ENCODE results near the gene HUS1. TPM values are rescaled to one million over a fixed set of nuclear protein-coding genes. Genes with fewer than 3 reads are reported as not detected.

HUS1 gene
- total and polyA plus RNA-seq, 2 of the 13 experiments (the other 11 are each of a cell fraction or from before 2014, with no cell fraction given): 14.8 to 16.9 TPM

- Histone ChIP-seq H3K4me1 (ENCODE audit: insufficient read depth, low read length) (no peaks in the 10 kb centered on the region), H3K27ac (ENCODE audit: extremely low read length, insufficient read depth, low read length) (no peak overlapping the region), H2AFZ (ENCODE audit: low read length) (no peak overlapping the region), H3K4me2 (ENCODE audit: low read depth, low read length) (no peak overlapping the region), H3K4me3 (replicated peaks in 1 of 3; ENCODE audit: insufficient read depth in 1 of 3, low read depth in 2 of 3, low read length in 3 of 3) (no peak overlapping the region), H4K20me1 (ENCODE audit: insufficient read depth, low read length) (no peaks in the 10 kb centered on the region), H3K79me2 (ENCODE audit: insufficient read depth, low read length) (no peaks in the 10 kb centered on the region), H3K27me3 (ENCODE audit: control insufficient read depth in 1 of 2, insufficient read depth in 2 of 2, low read length in 2 of 2) (peaks cover 0 to 14% of the 10 kb centered on the region in 2 experiments; a peak in 2 of 5 replicates), H3K9me3 (ENCODE audit: low read length) (no peaks in the 10 kb centered on the region), H3K36me3 (replicated peaks in 1 of 2; ENCODE audit: control insufficient read depth in 1 of 2, insufficient read depth in 2 of 2, low read length in 2 of 2) (no peaks in the 10 kb centered on the region), H3K9ac (ENCODE audit: insufficient read depth, low read depth, low read length) (no peak overlapping the region)
- BruUV-seq (replicated peaks): no TSS peak
- CTCF ChIA-PET (ENCODE audit: low intra/inter-chr PET ratio, low total read pairs): no interaction called here
- DNase-seq (ENCODE audit: low spot score) (no peak), FAIRE-seq (no peak), ATAC-seq (peak; percentile 37; the same call in 1 of the 3 replicates)
- in situ Hi-C loops (cut with HindIII; ENCODE audit: extremely low pct_ligation_motif_present, low pct_unique_long_range_greater_than_20kb): no loop called here
- TF ChIP-seq, protein P1, sequence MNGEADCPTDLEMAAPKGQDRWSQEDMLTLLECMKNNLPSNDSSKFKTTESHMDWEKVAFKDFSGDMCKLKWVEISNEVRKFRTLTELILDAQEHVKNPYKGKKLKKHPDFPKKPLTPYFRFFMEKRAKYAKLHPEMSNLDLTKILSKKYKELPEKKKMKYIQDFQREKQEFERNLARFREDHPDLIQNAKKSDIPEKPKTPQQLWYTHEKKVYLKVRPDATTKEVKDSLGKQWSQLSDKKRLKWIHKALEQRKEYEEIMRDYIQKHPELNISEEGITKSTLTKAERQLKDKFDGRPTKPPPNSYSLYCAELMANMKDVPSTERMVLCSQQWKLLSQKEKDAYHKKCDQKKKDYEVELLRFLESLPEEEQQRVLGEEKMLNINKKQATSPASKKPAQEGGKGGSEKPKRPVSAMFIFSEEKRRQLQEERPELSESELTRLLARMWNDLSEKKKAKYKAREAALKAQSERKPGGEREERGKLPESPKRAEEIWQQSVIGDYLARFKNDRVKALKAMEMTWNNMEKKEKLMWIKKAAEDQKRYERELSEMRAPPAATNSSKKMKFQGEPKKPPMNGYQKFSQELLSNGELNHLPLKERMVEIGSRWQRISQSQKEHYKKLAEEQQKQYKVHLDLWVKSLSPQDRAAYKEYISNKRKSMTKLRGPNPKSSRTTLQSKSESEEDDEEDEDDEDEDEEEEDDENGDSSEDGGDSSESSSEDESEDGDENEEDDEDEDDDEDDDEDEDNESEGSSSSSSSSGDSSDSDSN (CRISPR knock-in tag; IDR thresholded peaks at IDR 0.05): no peak
- TF ChIP-seq ZSCAN29 (CRISPR knock-in tag; conservative IDR thresholded peaks at IDR 0.05) (no peak), ZNF678 (CRISPR knock-in tag; IDR thresholded peaks at IDR 0.05) (no peak), ZNF441 (CRISPR knock-in tag; IDR thresholded peaks at IDR 0.05; ENCODE audit: borderline replicate concordance) (no peak), MNT (IDR thresholded peaks at IDR 0.05) (peak; percentile 79), ZNF572 (CRISPR knock-in tag; IDR thresholded peaks at IDR 0.05) (no peak), ZFP62 (CRISPR knock-in tag; IDR thresholded peaks at IDR 0.05) (no peak)
- intact Hi-C loops (cut with micrococcal nuclease; ENCODE audit: unreplicated experiment): no loop called here
- 2% methylated on average over 4 of the region's 4 CpGs for WGBS (ENCODE audit: low lambda C conversion rate)
- POLR2A ChIA-PET: no interaction called here
These were observed 29.8 kb upstream of the HUS1 start for GRCh38 chr7:48009257-48009656.
